ENCODE results near the gene BOD1L1.

The BOD1L1 gene

DNA sequence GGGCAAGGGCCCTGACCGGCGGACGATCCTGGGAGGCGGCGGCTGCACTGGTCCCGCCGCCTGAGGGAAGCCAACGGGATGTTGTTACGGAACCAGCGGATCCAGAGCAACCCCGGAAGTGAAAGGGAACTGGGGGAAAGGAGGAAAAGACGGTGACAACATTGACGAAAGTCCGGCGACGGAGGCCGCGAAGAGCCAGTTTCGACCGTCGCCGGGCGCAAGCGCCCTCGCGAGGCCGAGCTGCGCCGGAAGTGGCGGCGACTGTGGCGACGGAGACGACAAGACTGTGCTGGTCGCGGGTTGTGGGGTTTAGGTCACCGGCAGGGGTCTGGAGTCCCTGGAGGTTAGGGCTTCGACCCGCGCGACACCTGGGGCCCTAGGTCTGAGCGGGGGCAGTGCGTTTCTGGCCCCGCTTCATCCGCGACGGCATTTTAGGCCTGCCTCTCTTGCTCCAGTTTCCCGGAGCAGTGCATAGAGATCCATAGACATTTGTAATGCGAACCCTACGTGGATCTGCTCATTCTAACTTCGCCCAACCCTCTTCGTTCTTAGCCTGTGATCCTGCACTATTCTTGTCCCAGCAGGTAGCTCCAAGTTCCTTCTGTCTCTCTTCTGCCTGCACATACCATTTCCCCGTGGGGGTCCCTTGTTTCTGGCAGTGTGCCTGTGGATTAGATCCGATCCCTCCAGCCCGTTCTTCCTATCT is at the start of gene BOD1L1:
Gene BOD1L1 (minus strand): TSS at position 120 of the 706 bp plus-strand sequence. CDS start 138 bp downstream, outside the sequence.
- FAIRE-seq, result no peak

DNA sequence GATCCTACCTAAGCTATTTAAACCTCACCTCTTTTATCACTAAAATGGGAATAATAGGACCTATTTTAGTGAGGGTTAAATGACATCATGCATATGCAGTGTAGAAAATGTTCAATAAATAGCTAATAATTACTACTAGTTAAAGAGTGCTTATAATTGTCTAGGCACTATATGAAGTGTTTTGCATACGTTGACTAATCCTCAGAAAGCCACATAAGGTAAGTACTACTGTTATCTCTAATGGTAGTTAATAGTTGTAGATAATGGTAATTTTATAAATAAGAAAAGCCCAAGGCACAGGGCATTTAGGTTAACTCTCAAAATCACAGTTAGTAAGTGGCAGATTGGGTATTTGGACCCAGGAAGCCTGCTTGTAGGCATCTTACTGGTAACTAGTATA is 47.4 kb upstream of the BOD1L1 start:
- FAIRE-seq, result no peak

DNA sequence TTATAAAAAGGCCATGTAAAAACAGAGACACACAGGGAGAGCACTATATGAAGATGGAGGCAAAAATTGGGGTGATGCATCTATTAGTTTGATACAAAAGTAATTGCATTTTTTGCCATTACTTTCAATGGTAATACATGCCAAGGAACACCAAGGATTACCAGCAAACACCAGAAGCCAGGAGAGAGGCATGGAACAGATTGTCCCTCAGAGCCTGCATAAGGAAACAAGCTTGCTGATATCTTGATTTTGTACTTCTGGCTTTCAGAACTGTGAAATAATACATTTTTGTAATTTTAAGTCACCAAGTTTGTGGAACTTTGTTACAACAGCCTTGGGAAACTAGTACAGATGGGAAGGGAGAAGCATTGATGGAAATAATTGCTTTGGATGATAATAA is 45.6 kb upstream of the BOD1L1 start:
- FAIRE-seq, result no peak

DNA sequence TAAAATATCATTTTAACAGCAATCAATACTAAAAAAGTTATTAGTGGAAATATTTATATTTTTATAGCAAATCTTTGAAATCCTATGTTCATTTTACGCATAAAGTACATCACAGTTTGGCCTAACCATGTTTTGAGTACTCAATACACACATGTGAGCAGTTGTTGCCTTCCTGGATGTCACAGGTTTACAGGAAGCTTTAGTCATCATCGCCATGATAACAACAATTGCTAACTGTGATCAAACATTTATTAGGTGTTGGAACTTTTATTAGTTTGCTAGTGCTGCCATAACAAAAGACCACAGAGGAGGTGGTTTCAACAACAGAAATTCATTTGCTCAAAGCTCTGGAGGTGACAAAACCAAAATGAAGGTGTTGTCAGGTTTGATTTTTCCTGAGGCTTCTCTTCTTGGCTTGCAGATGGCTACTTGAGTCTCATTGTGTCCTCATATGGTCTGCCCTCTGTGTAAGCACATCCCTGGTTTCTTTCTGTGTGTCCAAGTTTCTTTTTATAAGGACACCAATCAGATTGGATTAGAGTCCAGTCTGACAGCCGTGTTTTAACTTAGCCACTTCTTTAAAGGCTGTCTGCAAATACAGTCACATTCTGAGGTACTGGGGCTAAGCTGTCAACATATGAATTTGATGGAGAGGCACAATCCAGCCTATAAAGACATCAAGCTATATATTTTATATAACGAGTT is 43.1 kb upstream of the BOD1L1 start:
- no peak for FAIRE-seq

DNA sequence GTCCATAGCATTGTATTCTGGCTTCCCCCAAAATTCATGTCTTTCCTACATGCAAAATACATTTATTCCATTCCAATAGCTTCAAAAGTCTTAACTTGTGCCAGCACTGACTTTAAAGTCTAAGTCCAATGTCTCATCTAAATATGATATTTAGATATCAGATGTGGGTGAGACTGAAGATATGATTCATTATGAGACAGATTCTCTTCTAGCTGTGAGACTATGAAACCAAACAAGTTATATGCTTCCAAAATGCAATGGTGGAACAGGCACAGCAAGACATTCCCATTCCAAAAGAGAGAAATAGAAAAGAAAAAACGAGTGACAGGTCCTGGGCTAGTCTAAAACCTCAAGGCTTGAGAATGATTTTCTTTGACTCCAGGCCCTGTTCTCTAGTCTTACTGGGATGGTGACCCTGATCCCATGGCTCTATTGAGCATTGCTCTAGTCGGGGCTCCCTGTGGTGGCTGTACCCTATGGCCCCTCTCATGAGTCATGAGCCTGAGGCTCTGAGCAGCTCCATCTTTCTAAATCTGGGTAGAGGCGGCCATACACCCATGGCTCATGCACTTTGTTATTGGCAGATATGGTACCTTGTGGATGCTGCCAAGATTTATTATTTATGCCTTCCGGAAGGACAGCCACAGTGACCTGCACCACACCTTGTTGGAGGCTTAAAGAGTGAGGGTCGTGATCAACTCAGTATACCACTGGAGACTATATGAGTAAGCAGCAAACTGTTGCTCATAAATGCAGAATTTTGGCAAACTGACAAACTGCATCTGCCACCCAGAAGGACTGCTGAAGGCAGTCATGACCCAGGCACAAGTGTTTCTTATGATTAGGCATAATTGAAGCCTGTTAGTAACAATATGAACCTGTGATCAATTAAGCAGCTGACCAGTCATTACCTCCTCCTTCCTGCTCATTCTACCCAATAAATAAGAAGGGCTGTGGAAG is 38.5 kb upstream of the BOD1L1 start:
- FAIRE-seq, result no peak

DNA sequence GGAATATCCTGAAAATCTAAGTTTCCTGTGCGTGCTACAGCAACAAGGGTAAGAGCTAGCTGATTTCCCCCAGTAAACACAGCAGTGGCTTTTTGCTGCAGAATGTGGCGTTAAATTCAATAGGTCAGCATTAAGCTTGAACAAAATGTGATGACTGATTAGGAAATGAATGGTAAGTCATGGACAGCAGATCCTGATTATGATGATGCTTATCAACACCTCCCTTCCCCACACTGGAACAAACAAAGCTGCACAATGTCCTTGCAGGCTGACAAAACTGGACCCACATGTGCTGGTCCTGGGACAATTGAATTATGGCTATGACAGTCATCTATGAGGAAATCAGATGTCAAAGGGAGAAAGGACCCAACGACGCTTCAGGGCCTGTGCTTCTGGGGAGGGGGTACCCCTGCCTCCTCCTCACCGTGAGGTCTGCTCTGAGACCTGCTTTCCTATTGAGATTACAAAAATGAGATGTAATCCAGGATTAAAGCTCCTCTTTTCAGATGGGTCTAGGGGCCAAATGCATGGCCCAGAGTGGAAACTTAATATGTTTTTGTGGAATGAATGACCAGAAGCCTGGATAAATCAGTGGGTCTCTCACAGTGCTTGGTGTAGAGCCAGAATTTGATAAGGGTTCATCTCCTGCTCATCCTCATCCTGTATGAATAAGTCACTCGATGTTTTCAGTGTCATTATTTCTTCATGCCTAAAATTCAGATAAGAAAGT is 32.0 kb upstream of the BOD1L1 start:
- no peak for FAIRE-seq

DNA sequence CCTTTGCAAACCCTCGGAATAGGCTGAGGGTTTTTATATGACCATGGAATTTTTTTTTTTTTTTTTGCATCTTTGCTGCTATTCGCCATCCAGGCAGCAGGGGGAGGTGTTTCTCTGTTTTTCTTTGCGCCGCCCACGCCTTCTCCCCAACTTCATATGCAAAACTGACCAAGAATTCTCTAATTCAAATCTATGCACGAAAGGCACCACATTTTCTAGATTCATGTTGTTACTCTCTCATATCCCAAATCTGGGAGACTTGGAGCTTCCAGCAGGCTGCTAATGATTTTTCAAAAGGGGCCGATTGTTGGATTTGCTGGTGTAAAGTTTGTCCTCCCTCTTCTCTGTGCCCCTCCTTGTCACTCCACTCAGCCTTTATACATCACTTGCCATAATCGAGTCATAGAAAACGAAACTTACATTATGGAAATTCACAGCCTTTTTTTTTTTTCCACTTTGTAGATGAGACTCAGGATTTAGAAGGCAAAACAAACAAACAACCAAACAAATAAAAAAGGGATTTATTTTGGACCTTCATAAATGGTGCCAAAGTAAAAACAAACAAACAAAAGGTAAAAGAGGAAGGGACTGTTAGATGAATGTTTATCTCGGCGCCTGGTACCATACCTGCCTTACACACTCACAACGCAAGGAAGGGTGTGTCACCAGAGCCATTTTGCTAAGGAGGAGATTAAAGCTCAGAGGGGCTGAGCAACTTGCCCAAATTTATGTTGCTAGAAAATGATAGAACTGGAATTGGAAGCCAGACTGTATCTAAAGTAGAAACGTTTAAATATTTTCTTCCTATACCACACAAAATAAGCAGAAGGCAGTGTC is 29.3 kb upstream of the BOD1L1 start:
- peak; percentile 78 for FAIRE-seq

DNA sequence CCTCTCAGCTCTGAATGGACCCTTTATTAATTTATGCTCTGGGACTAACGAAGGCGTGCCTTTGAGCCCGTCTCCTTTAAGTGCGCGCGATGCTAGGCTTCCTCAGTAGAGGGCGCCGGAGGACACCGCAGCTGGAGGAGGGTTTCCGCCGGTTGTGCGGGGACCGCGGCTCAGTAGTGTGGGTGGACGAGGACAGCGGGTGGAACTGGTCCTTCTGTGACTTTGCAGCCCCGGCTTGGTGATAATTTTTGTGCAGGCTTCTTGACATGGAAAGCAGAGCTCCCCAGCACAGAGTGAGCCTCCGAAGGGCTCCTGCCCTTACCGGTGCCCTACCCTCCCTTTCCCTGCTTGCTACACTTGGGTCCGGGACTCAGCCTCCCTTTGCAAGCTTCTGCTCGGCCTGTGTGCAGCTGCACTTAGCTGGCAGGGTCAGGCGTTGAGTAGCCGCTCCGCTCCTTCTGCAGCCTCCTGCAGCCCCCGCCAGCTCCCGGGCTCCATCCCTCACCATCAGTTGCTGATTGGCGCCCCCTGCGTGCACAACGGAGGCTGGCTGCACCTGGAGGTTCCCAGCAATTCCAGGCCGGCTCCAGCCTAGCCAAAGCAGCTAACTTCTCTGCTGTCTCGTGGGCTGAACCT is 26.8 kb upstream of the BOD1L1 start:
- no peak for FAIRE-seq

DNA sequence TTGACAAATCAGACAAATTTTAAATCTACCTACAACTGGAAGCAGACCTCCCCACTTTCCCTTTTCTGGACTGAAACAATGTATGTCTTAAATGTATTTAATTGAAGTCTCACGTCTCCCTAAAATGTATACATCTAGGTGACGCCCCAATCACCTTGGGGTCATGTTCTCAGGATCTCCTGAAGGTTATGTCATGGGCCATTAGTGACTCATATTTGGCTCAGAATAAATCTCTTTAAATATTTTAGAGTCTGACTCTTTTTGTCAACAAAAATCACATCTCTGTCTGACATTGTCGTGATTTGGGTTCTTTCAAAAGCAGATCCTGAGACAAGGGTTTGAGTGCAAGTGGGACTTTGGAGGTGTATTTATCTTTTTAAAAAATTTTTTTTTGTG is 26.2 kb upstream of the BOD1L1 start:
- FAIRE-seq, result no peak

DNA sequence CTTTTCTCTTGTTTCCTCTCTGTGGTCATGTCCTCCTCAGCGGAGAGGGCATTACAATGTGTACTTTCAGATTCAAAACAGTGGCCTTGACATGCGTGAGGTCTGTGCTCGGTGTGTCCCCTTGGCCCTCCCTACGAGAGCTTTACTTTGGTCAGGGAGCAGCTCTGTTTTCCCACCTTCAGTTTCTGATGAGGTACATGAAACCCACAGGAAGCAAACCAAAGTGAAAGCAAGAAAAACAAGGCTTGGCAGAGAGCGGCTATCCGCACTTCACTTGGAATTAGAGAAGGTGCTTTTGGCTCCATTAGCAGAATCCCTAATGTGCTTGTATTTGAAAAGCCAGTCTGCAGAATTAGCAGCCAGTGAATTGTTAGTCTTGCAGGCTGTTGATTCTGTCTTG is 19.5 kb upstream of the BOD1L1 start:
- FAIRE-seq, result no peak

DNA sequence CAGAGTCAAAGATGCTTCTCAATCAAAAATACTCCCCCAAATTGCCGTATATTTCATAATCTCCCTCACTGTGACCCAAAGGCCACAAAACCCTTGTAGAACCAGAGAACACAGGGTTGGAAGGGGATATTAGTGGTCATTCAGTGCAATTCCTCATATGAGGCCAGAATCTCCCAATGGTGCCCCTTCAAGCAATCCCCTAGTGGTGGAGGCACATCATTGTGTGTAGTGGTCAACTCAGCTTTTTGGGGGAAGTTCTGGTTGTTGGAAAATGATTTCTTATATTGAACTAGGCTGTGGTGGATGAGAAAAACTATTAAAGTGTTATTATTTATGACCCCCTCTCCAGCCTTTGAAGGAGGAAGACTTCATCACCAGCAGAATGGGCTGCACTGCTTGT is 17.6 kb upstream of the BOD1L1 start:
- FAIRE-seq, result no peak

DNA sequence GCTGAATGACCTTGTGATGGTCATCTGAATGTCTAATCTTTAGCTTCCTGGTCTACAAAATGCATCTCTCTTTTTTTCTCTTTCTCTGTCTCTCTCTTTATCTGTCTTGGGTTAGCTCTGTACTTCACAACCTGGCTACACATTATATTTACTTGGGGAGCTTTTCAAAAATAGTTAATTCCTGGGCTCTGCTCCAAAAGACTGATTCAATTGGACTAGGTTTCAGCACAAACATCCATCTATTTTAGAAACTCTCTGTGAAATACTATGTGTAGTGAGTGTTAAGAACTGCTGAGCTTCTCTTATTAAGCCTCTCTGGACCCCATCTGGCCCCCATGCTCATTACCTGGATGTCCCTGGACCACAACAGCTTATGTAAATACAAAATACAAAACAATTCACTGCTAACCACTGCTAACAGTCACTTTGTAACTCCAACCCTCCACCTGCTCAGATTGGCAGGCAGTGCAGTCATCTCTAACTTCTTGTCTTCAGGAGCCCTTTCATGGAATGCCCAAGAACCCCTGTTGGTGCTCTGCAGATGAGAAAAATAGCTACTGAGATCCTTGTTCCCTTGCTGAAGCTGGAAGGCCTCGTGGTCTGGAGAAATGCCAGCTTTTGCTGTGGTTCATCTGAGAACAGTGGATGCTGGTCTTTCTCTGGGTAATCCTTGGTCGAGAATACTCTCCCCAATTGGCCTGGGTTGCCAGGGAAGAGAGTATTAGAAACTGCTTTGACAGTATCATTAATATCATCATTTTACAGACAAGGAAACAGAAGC is 14.8 kb upstream of the BOD1L1 start:
- FAIRE-seq, result no peak

DNA sequence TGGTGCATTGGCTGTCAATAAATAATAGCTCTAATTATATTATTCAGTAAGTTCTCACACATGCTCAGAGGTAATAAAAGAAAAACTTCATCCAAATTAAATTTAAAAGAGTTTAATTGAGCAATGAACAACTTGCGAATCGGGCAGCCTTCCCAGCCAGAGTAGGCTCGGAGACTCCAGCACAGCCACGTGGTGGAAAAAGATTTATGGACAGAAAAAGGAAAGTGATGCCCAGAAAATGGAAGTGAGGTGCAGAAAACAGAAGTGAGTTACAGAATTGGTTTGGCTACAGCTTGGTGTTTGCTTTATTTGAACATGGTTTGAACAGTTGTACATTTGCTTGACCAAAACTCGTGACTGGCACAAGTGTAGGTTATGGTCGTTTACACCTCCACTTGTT is 13.6 kb upstream of the BOD1L1 start:
- FAIRE-seq, result no peak

DNA sequence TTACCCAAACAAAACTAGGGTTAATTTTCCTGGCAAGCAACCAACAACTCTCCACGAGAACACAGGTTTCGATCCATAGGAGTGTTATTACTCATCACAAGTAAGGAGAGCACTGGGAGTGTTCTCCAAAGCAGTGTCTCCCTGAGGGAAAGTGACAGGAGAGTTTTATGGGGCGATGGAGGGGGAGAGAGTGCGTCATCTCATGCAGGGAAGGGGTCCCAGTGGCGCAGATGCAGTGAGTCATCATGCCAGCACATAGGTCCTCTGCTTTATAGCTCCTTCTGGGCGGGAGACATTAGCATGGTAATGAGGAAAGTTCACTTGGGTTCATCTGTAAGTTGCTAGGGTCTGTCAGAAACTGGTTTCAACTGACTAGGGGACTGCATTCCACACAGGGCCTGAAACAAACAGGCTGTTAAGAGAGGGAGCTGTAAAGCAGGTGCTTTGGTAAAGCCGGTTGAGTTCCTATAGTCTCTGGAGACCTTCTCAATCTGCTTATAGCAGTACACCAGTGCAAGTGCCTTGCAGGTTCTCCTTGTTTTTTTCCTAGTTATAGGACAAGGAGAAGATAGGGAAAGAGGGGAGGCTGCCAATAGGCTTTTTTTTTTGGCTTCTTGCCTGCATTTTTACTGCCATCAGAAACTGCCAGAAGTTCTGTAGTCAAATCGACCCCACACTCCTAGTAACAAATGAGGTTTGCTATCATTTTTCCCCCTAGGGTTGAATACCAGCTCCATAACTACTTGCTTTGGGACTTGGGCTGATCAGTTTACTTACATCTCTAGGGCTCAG is 12.8 kb upstream of the BOD1L1 start:
- FAIRE-seq, result no peak

DNA sequence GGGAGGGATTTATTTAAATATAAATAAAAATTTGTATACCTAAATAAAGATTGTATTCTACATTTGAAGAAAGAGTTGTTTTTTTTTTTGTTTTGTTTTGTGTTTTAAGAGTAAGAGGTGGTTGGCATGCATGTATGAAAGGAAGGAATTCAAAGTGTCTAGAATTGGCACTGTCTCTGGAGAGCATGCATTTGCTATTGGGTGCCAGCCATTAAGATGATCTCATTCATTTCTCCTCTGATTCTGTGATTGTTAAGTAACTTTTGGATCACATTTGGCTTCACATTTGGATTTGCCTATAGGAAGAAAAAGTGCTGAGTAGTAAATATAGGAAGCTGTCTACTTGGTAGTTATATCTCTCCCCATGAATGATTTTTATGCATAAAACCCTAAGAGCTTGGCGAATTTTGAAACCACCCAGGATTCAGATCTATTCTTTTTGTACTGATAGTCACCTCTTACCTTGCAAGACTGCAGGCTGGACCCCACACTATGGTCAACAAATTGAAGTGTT is 7.8 kb upstream of the BOD1L1 start:
- no peak for FAIRE-seq

DNA sequence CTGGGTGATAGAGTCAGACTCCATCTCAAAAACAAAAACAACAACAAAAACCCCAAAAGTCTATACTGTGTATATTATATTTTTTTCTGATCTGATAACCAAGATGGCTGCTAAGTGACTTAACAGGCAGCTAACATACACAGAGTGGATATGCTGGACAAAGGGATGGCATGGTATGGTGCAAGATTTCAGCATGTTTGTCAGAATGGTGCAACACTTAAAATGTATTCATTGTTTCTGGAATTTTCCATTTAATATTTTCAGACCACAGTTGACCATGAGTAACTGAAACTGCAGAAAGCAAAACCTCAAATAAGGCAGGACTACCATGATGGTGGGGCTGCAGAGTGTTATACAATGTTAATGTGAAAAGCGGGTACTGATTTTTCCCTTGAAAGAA is 6.1 kb upstream of the BOD1L1 start:
- no peak for FAIRE-seq

DNA sequence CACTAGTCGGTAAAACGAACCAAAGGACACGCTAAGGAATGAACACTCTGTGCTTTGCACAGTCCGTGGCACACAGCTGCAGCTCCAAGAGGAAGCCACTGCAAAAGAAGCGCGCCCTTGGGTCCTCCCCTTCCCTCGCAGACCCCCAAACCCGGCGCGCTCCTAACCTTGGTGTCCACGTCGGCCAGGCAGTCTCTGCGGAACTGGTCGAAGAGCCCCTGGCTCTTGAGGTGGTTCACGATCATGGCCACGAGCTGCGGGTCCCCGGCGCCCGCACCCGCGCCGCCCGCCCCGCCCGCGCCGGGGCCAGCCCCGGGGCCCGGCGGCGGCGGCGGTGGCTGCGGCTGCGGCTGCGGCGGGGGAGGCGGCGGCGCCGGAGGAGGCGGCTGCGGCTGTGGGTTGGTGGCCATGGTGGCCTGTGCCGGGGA is 333 bp downstream of the BOD1L1 start:
- FAIRE-seq, result no peak

DNA sequence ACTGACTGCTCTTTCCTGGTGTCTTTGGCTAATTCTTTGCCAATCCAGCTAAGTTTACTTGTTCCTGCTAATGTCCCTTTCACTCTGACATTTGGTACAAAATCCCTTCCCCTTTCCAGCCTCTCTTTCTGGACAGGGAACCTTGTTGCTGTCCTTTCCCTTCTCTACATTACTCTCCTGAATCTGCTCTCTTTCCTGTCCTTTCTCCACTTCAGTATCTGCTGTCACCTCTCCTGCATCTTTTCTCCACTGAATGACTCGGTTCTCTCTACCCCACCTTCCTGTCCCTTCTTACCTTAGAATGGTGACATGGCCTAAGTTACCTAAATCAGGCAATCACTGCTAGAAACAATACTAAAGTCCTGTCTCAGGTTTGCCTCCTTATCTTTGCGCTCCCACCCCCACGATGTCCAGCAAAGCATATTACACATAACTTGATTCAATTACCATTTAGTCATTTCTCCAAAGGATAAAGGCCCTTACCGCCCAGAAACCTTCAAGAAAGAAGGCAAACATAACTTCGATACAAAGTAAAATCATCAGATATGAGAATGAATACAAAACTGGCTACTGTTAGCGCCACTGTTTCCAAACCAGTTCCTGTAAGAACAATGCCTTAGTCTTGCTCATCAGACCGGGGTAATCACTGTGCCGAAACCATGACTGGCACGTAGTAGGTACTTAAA is 890 bp downstream of the BOD1L1 start:
- no peak for FAIRE-seq

Data from endometrium (tissue), 2 donors.